ENCODE measurements around the gene BMPR1A. TPM values are rescaled to one million over a fixed set of nuclear protein-coding genes. Genes with fewer than 3 reads are reported as not detected.

BMPR1A gene
- total RNA-seq, 1 experiment from 2014 or later = 94.3 TPM

DNA sequence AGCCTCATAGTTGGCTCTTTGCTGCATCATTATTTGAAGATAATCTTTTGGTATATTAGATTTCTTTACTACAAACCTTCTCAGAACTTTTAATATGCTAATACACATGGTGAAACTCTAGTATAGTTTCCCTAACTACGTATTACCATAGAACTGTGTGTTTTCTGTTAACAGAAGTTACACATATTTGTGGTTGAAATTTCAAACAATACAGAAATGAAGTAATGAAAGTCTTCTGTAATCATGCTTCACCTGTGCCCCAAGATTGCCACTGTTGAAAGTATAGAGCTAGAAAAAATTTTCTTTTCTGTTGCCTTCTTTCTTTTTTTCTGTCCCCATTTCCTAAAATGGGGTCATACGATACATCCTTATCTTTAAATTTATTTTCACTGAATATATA lies 9.1 kb downstream of the BMPR1A start:
- POLR2A ChIA-PET = no interaction called here
- no peak overlapping the region for H3K27ac ChIP-seq (ENCODE audit: low read length)

DNA sequence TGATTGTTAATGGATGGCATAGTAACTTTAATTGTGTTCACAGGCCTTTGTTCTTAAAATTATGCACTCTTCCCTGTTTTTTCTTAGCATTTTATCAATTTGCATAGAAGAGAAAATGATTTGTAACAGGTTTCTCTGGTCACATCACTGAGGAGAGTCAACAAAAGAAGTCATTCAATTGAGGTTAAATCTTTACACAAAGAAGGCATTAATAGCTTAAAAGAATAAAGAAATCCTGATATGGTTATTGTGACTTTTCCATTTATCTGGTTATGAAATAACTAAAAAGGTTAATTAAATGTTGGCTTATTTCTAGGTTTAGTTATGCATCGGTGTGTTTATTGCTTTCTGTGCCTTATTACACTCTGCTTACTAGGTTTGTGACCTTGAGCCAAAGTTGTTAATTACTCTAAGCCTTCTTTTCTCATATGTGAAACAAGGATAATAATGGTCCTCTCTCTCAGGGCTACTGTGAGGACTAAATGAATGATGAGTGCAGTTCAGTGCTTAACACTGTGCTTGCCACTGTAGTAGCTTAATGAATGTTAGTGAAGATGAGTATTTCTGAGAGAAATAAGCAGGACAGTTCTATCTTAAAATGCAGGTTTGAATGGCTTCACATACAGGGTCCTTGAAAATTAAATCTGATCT lies 12.1 kb downstream of the BMPR1A start:
- DNase-seq (ENCODE audit: low read depth, low spot score) (no peak), ATAC-seq (no peak)
- ChIA-PET CTCF (no interaction called here), POLR2A (no interaction called here)
- H3K27ac ChIP-seq (ENCODE audit: low read length) = no peak overlapping the region
- no peak overlapping the region for H3K4me3 ChIP-seq (ENCODE audit: low read depth in 2 of 2, low read length in 2 of 2)
- H3K36me3 ChIP-seq (ENCODE audit: control insufficient read depth, insufficient read depth, low read length) = no peaks in the 10 kb centered on the region
- TF ChIP-seq SIN3A (IDR thresholded peaks at IDR 0.05; ENCODE audit: borderline replicate concordance, insufficient read depth, low read depth, low read length) (no peak), TCF7L2 (IDR thresholded peaks at IDR 0.05; ENCODE audit: low read depth, low read length) (no peak), CTCF (IDR thresholded peaks at IDR 0.05) (no peak), POLR2AphosphoS5 (IDR thresholded peaks at IDR 0.05; ENCODE audit: low read depth, low read length) (no peak)
- TF ChIP-seq, protein P1, sequence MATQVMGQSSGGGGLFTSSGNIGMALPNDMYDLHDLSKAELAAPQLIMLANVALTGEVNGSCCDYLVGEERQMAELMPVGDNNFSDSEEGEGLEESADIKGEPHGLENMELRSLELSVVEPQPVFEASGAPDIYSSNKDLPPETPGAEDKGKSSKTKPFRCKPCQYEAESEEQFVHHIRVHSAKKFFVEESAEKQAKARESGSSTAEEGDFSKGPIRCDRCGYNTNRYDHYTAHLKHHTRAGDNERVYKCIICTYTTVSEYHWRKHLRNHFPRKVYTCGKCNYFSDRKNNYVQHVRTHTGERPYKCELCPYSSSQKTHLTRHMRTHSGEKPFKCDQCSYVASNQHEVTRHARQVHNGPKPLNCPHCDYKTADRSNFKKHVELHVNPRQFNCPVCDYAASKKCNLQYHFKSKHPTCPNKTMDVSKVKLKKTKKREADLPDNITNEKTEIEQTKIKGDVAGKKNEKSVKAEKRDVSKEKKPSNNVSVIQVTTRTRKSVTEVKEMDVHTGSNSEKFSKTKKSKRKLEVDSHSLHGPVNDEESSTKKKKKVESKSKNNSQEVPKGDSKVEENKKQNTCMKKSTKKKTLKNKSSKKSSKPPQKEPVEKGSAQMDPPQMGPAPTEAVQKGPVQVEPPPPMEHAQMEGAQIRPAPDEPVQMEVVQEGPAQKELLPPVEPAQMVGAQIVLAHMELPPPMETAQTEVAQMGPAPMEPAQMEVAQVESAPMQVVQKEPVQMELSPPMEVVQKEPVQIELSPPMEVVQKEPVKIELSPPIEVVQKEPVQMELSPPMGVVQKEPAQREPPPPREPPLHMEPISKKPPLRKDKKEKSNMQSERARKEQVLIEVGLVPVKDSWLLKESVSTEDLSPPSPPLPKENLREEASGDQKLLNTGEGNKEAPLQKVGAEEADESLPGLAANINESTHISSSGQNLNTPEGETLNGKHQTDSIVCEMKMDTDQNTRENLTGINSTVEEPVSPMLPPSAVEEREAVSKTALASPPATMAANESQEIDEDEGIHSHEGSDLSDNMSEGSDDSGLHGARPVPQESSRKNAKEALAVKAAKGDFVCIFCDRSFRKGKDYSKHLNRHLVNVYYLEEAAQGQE (IDR thresholded peaks at IDR 0.05; ENCODE audit: insufficient read depth in 1 of 2, low read depth in 2 of 2, low read length in 1 of 2) = no peak
- H3K4me1 ChIP-seq (ENCODE audit: control insufficient read depth, insufficient read depth, low read length) = peaks cover 7% of the 10 kb centered on the region
- no peaks in the 10 kb centered on the region for H3K9me3 ChIP-seq (ENCODE audit: control insufficient read depth, insufficient read depth, low read depth, low read length)
- TSS peak; percentile 2 for BruUV-seq (replicated peaks)
- in situ Hi-C loops (cut with HindIII; ENCODE audit: low pct_unique_long_range_greater_than_20kb, low sequenced_read_pairs) (no loop called here), intact Hi-C loops (cut with micrococcal nuclease; ENCODE audit: unreplicated experiment) (no loop called here)
- H3K27me3 ChIP-seq (ENCODE audit: control insufficient read depth, insufficient read depth, low read length) = no peaks in the 10 kb centered on the region

More for the DNA sequence above, 9.1 kb downstream of the BMPR1A start:
- CTCF ChIA-PET = no interaction called here
- intact Hi-C loops (cut with micrococcal nuclease; ENCODE audit: unreplicated experiment) (no loop called here), in situ Hi-C loops (cut with HindIII; ENCODE audit: low pct_unique_long_range_greater_than_20kb, low sequenced_read_pairs) (no loop called here)
- ATAC-seq (no peak), DNase-seq (ENCODE audit: low read depth, low spot score) (no peak)
- TF ChIP-seq, protein P1 (IDR thresholded peaks at IDR 0.05; ENCODE audit: insufficient read depth in 1 of 2, low read depth in 2 of 2, low read length in 1 of 2) = no peak
- TF ChIP-seq TCF7L2 (IDR thresholded peaks at IDR 0.05; ENCODE audit: low read depth, low read length) (no peak), POLR2AphosphoS5 (IDR thresholded peaks at IDR 0.05; ENCODE audit: low read depth, low read length) (no peak), CTCF (IDR thresholded peaks at IDR 0.05) (no peak), SIN3A (IDR thresholded peaks at IDR 0.05; ENCODE audit: borderline replicate concordance, insufficient read depth, low read depth, low read length) (no peak)
- BruUV-seq (replicated peaks) = no TSS peak
- H3K9me3 ChIP-seq (ENCODE audit: control insufficient read depth, insufficient read depth, low read depth, low read length) = no peaks in the 10 kb centered on the region
- H3K4me1 ChIP-seq (ENCODE audit: control insufficient read depth, insufficient read depth, low read length) = peaks cover 7% of the 10 kb centered on the region
- no peaks in the 10 kb centered on the region for H3K27me3 ChIP-seq (ENCODE audit: control insufficient read depth, insufficient read depth, low read length)
- no peaks in the 10 kb centered on the region for H3K36me3 ChIP-seq (ENCODE audit: control insufficient read depth, insufficient read depth, low read length)
- H3K4me3 ChIP-seq (ENCODE audit: low read depth in 2 of 2, low read length in 2 of 2) = no peak overlapping the region

Measured in Panc1 (cell line).